ENCODE results near the gene LHX3.
"Not testable (repeated sequence)": the region's sequence is repeated elsewhere in the genome, so short reads cannot be mapped to it uniquely, and the experiment has no call there.

DNA sequence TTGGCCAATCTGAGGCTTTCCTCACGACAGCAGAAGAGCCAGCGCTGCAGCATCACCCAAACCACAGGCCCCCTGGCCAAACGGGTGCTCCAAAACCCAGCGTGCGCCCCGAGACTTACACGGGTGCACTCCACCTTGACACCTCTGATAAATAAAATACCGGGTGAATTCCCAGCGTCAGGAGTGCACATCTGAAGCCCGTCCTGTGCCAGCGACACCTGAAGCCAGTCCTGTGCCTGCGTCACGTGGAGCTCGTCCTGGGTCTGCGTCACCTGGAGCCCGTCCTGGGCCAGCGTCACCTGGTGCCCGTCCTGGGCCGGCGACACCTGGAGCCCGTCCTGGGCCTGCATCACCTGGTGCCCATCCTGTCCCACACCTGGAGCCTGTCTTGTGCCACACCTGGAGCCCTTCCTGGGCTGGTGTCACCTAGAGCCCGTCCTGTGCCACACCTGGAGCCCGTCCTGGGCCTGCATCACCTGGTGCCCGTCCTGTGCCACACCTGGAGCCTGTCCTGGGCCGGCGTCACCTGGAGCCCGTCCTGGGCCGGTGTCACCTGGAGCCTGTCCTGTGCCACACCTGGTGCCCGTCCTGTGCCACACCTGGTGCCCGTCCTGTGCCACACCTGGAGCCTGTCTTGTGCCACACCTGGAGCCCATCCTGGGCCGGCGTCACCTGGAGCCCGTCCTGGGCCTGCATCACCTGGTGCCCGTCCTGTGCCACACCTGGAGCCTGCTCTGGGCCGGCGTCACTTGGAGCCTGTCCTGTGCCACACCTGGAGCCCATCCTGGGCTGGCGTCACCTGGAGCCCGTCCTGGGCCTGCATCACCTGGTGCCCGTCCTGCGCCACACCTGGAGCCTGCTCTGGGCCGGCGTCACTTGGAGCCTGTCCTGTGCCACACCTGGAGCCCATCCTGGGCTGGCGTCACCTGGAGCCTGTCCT, 31.8 kb upstream of the LHX3 start:
- TF ChIP-seq, protein P1, sequence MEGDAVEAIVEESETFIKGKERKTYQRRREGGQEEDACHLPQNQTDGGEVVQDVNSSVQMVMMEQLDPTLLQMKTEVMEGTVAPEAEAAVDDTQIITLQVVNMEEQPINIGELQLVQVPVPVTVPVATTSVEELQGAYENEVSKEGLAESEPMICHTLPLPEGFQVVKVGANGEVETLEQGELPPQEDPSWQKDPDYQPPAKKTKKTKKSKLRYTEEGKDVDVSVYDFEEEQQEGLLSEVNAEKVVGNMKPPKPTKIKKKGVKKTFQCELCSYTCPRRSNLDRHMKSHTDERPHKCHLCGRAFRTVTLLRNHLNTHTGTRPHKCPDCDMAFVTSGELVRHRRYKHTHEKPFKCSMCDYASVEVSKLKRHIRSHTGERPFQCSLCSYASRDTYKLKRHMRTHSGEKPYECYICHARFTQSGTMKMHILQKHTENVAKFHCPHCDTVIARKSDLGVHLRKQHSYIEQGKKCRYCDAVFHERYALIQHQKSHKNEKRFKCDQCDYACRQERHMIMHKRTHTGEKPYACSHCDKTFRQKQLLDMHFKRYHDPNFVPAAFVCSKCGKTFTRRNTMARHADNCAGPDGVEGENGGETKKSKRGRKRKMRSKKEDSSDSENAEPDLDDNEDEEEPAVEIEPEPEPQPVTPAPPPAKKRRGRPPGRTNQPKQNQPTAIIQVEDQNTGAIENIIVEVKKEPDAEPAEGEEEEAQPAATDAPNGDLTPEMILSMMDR (IDR thresholded peaks at IDR 0.05): not testable (repeated sequence)
- TF ChIP-seq POLR2A, POLR2AphosphoS5 (IDR thresholded peaks at IDR 0.05): not testable (repeated sequence)

All from breast epithelium (tissue), 3 donors.